WTC11 (cell line): Measurements from ENCODE around the gene CITED4. TPM values are rescaled to one million over a fixed set of nuclear protein-coding genes. Genes with fewer than 3 reads are reported as not detected.

Source experiments
- ATAC-seq: fragments of 200-7000 bp; cut with Tn5 transposase; 2 replicates; pipeline ENCODE4 v1.10.0; 2021; ENCODE audit warnings: mild to moderate bottlenecking, moderate library complexity
- CTCF ChIA-PET: fragments of 300-600 bp; sonication (Branson Sonifier 250); formaldehyde crosslinking; loops from one replicate; lab custom pipeline; 2021; ENCODE audit warnings: antibody characterized with exemption; lab: Charles Lee
- POLR2A ChIA-PET: fragments of 350-600 bp; sonication (Branson Sonifier 250); formaldehyde crosslinking; loops from one replicate; lab custom pipeline; 2021; ENCODE audit warnings: antibody characterized with exemption; lab: Charles Lee
- DNase-seq: peaks from one replicate; pipeline ENCODE4 v3.0.0; 2021; ENCODE audit warnings: low spot score
- H3K27ac Mint-ChIP-seq: 2 replicates; pipeline ENCODE4 v1.8.0; 2021; ENCODE audit warnings: mixed read lengths
- H3K27me3 Mint-ChIP-seq: 2 replicates; pipeline ENCODE4 v1.8.0; 2021; ENCODE audit warnings: low read depth, mild to moderate bottlenecking, moderate library complexity, mixed read lengths
- H3K36me3 Mint-ChIP-seq: 2 replicates; pipeline ENCODE4 v1.8.0; 2021; ENCODE audit warnings: mixed read lengths
- H3K4me1 Mint-ChIP-seq: 2 replicates; pipeline ENCODE4 v1.8.0; 2022; ENCODE audit warnings: mixed read lengths
- H3K4me3 Mint-ChIP-seq: 2 replicates; pipeline ENCODE4 v1.8.0; 2021; ENCODE audit warnings: mild to moderate bottlenecking, moderate library complexity, mixed read lengths
- H3K9me3 Mint-ChIP-seq: 2 replicates; pipeline ENCODE4 v1.8.0; 2021; ENCODE audit warnings: mixed read lengths
- CBFB ChIP-seq: sonication (generic); formaldehyde crosslinking; IDR thresholded peaks from 2 replicates; pipeline ENCODE4 v1.8.1; 2022; ENCODE audit warnings: mild to moderate bottlenecking, low read depth, missing genetic modification reagents
- GABPB1 ChIP-seq: sonication (generic); formaldehyde crosslinking; IDR thresholded peaks from 2 replicates; pipeline ENCODE4 v1.8.1; 2023; ENCODE audit warnings: mild to moderate bottlenecking, missing genetic modification reagents
- JAZF1 ChIP-seq: fragments of 250-450 bp; sonication (Bioruptor Pico); IDR thresholded peaks from 2 replicates; pipeline ENCODE4 v1.9.0; 2021; ENCODE audit warnings: moderate library complexity, mild to moderate bottlenecking, inconsistent platforms
- JUN ChIP-seq: sonication (generic); formaldehyde crosslinking; IDR thresholded peaks from 2 replicates; pipeline ENCODE4 v1.8.0; 2023; ENCODE audit warnings: mild to moderate bottlenecking, missing genetic modification reagents
- NFATC4 ChIP-seq: fragments of 250-450 bp; sonication (Bioruptor Pico); IDR thresholded peaks from 2 replicates; pipeline ENCODE4 v1.9.0; 2021; ENCODE audit warnings: mild to moderate bottlenecking
- NFYB ChIP-seq: sonication (generic); formaldehyde crosslinking; conservative IDR thresholded peaks from 2 replicates; pipeline ENCODE4 v1.8.0; 2022; ENCODE audit warnings: low read depth, missing genetic modification reagents
- NR1H2 ChIP-seq: sonication (generic); formaldehyde crosslinking; IDR thresholded peaks from 2 replicates; pipeline ENCODE4 v1.9.0; 2021; ENCODE audit warnings: mild to moderate bottlenecking, moderate library complexity, missing genetic modification reagents
- NR2C2 ChIP-seq: sonication (generic); formaldehyde crosslinking; IDR thresholded peaks from 2 replicates; pipeline ENCODE4 v1.8.0; 2022; ENCODE audit warnings: mild to moderate bottlenecking, missing genetic modification reagents
- RELA ChIP-seq: sonication (generic); formaldehyde crosslinking; IDR thresholded peaks from 2 replicates; pipeline ENCODE4 v1.8.1; 2022; ENCODE audit warnings: missing genetic modification reagents, mild to moderate bottlenecking, borderline replicate concordance
- RORB ChIP-seq: fragments of 250-450 bp; sonication (Bioruptor Pico); IDR thresholded peaks from 2 replicates; pipeline ENCODE4 v1.9.0; 2021; ENCODE audit warnings: mild to moderate bottlenecking
- TCF7 ChIP-seq: sonication (generic); formaldehyde crosslinking; IDR thresholded peaks from 2 replicates; pipeline ENCODE4 v1.8.0; 2022; ENCODE audit warnings: mild to moderate bottlenecking, low read depth, missing genetic modification reagents, moderate library complexity
- ZBTB21 ChIP-seq: sonication (generic); formaldehyde crosslinking; IDR thresholded peaks from 2 replicates; pipeline ENCODE4 v1.8.1; 2023; ENCODE audit warnings: mild to moderate bottlenecking, missing genetic modification reagents, borderline replicate concordance
- ZNF138 ChIP-seq: sonication (generic); formaldehyde crosslinking; conservative IDR thresholded peaks from 2 replicates; pipeline ENCODE4 v1.8.1; 2022; ENCODE audit warnings: mild to moderate bottlenecking, moderate library complexity, missing genetic modification reagents
- ZNF423 ChIP-seq: fragments of 250-450 bp; sonication (Bioruptor Pico); IDR thresholded peaks from 2 replicates; pipeline ENCODE4 v2.1.2; 2022; ENCODE audit warnings: mild to moderate bottlenecking, moderate library complexity
- ZNF671 ChIP-seq: fragments of 250-450 bp; sonication (Bioruptor Pico); IDR thresholded peaks from 2 replicates; pipeline ENCODE4 v1.8.0; 2021; ENCODE audit warnings: mild to moderate bottlenecking
- total RNA-seq: library from RNA; stranded (reverse); gene quantifications from 3 replicates; pipeline ENCODE4 v1.2.3, GENCODE V29; 2021
- TF ChIP-seq, protein P1 (sequence below): fragments of 200-600 bp; IDR thresholded peaks from 2 replicates; pipeline ENCODE4 v1.8.0; 2022; ENCODE audit warnings: antibody characterized with exemption
- TF ChIP-seq, protein P2 (sequence below): sonication (generic); formaldehyde crosslinking; IDR thresholded peaks from 2 replicates; pipeline ENCODE4 v1.8.0; 2022; ENCODE audit warnings: mild to moderate bottlenecking, missing genetic modification reagents
- TF ChIP-seq, protein P3 (sequence below): sonication (generic); formaldehyde crosslinking; IDR thresholded peaks from 2 replicates; pipeline ENCODE4 v1.8.0; 2022; ENCODE audit warnings: mild to moderate bottlenecking, missing genetic modification reagents
- TF ChIP-seq, protein P4 (sequence below): fragments of 250-450 bp; sonication (Bioruptor Pico); IDR thresholded peaks from 2 replicates; pipeline ENCODE4 v1.9.0; 2021; ENCODE audit warnings: mild to moderate bottlenecking
- TF ChIP-seq, protein P5 (sequence below): sonication (generic); formaldehyde crosslinking; conservative IDR thresholded peaks from 2 replicates; pipeline ENCODE4 v1.8.1; 2022; ENCODE audit warnings: mild to moderate bottlenecking, missing genetic modification reagents
- TF ChIP-seq, protein P6 (sequence below): fragments of 250-450 bp; sonication (Bioruptor Pico); IDR thresholded peaks from 2 replicates; pipeline ENCODE4 v1.8.0; 2021; ENCODE audit warnings: mild to moderate bottlenecking
- TF ChIP-seq, protein P7 (sequence below): sonication (generic); formaldehyde crosslinking; IDR thresholded peaks from 2 replicates; pipeline ENCODE4 v1.8.0; 2023; ENCODE audit warnings: mild to moderate bottlenecking, missing genetic modification reagents
- TF ChIP-seq, protein P8 (sequence below): sonication (generic); formaldehyde crosslinking; IDR thresholded peaks from 2 replicates; pipeline ENCODE4 v1.8.0; 2023; ENCODE audit warnings: missing genetic modification reagents

CITED4 gene
- total RNA-seq, 1 experiment from 2014 or later, result 24.6 TPM

DNA sequence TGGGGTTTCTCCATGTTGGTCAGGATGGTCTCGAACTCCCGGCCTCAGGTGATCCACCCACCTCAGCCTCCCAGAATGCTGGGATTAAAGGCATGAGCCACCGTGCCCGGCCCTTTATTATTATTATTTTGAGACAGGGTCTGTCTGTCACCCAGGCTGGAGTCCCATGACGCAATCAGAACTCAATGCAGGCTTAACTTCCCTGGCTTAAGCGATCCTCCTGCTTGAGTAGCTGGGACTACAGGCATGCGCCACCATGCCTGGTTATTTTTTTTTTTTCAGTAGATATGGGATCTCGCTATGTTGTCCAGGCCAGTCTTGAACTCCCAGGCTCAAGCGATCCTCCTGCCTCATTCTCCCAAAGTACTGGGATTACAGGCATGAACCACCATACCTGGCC, 47.1 kb upstream of the CITED4 start (continued):
- TF ChIP-seq, protein P1, sequence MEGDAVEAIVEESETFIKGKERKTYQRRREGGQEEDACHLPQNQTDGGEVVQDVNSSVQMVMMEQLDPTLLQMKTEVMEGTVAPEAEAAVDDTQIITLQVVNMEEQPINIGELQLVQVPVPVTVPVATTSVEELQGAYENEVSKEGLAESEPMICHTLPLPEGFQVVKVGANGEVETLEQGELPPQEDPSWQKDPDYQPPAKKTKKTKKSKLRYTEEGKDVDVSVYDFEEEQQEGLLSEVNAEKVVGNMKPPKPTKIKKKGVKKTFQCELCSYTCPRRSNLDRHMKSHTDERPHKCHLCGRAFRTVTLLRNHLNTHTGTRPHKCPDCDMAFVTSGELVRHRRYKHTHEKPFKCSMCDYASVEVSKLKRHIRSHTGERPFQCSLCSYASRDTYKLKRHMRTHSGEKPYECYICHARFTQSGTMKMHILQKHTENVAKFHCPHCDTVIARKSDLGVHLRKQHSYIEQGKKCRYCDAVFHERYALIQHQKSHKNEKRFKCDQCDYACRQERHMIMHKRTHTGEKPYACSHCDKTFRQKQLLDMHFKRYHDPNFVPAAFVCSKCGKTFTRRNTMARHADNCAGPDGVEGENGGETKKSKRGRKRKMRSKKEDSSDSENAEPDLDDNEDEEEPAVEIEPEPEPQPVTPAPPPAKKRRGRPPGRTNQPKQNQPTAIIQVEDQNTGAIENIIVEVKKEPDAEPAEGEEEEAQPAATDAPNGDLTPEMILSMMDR, result no peak
- TF ChIP-seq GABPB1, result no peak
- no peak for TF ChIP-seq NFYB (CRISPR knock-in tag)
- TF ChIP-seq, protein P2, sequence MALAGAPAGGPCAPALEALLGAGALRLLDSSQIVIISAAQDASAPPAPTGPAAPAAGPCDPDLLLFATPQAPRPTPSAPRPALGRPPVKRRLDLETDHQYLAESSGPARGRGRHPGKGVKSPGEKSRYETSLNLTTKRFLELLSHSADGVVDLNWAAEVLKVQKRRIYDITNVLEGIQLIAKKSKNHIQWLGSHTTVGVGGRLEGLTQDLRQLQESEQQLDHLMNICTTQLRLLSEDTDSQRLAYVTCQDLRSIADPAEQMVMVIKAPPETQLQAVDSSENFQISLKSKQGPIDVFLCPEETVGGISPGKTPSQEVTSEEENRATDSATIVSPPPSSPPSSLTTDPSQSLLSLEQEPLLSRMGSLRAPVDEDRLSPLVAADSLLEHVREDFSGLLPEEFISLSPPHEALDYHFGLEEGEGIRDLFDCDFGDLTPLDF, result no peak
- TF ChIP-seq, protein P3, sequence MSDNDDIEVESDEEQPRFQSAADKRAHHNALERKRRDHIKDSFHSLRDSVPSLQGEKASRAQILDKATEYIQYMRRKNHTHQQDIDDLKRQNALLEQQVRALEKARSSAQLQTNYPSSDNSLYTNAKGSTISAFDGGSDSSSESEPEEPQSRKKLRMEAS (CRISPR knock-in tag), result no peak

DNA sequence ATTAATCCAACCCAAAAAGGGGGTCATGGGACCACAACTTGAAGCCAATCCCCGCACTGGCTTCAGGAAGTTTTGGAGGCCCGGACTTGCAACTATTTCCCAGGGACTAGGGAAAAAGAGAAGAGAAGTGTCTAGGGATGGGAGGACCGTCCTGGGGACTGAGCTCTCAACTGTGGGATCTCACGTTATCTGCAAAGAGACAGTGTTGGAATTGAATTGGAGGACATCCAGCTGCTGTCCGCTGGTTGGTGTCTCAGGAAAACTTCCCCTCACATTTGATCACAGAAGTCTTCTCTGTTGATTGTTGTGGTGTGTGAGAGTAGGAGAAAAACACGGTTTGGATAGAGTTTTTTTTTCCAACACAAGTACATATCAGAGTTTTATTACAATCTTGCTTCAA, 46.2 kb upstream of the CITED4 start:
- no peak for ATAC-seq
- POLR2A ChIA-PET, result interaction anchor here (0.5 to 0.6 kb wide), 2 partner anchors 308 to 319 kb away, joined by 3 read pairs; no protein-coding TSS in a partner anchor
- Mint-ChIP-seq H3K27me3 (no peaks in the 10 kb centered on the region), H3K4me3 (no peak overlapping the region), H3K36me3 (no peaks in the 10 kb centered on the region), H3K4me1 (no peaks in the 10 kb centered on the region), H3K9me3 (no peaks in the 10 kb centered on the region), H3K27ac (no peak overlapping the region)
- CTCF ChIA-PET, result interaction anchor here (1.3 kb wide), 1 partner anchor 40 kb away, joined by 3 read pairs; no protein-coding TSS in a partner anchor
- TF ChIP-seq CBFB (no peak), ZNF671 (no peak), NFATC4 (no peak), NR1H2 (CRISPR knock-in tag) (no peak), JAZF1 (CRISPR knock-in tag) (no peak), ZNF423 (no peak), ZNF138 (CRISPR knock-in tag) (no peak)
- TF ChIP-seq, protein P4, sequence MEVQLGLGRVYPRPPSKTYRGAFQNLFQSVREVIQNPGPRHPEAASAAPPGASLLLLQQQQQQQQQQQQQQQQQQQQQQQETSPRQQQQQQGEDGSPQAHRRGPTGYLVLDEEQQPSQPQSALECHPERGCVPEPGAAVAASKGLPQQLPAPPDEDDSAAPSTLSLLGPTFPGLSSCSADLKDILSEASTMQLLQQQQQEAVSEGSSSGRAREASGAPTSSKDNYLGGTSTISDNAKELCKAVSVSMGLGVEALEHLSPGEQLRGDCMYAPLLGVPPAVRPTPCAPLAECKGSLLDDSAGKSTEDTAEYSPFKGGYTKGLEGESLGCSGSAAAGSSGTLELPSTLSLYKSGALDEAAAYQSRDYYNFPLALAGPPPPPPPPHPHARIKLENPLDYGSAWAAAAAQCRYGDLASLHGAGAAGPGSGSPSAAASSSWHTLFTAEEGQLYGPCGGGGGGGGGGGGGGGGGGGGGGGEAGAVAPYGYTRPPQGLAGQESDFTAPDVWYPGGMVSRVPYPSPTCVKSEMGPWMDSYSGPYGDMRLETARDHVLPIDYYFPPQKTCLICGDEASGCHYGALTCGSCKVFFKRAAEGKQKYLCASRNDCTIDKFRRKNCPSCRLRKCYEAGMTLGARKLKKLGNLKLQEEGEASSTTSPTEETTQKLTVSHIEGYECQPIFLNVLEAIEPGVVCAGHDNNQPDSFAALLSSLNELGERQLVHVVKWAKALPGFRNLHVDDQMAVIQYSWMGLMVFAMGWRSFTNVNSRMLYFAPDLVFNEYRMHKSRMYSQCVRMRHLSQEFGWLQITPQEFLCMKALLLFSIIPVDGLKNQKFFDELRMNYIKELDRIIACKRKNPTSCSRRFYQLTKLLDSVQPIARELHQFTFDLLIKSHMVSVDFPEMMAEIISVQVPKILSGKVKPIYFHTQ (CRISPR knock-in tag), result no peak
- TF ChIP-seq, protein P2, result no peak
- DNase-seq, result no peak

DNA sequence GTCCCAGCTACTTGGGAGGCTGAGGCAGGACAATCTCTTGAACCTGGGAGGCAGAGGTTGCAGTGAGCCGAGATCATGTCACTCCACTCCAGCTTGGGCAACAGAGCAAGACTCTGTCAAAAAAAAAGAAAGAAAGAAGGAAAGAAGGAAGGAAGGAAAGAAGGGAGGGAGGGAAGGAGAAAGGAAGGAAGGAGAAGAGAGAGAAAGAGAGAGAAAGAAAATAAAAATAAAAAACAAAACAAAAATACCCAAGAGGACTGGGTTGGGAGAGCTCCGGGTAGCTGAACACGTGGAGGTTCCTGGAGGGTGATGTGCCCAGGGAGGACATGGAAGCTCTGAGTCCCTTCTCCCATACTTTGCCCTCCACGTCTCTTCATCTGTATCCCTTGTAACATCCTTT, 45.7 kb upstream of the CITED4 start:
- ChIA-PET POLR2A (interaction anchor here (0.5 to 0.7 kb wide), 2 partner anchors 46 to 307 kb away, joined by 3 read pairs; partner anchors contain the start of gene CITED4), CTCF (interaction anchor here (0.6 to 1.3 kb wide), 2 partner anchors 21 to 41 kb away, joined by 3 read pairs; no protein-coding TSS in a partner anchor)
- no peak for DNase-seq
- no peak for ATAC-seq
- H3K36me3 Mint-ChIP-seq, result no peaks in the 10 kb centered on the region
- H3K27ac Mint-ChIP-seq, result no peak overlapping the region
- no peaks in the 10 kb centered on the region for H3K27me3 Mint-ChIP-seq
- no peaks in the 10 kb centered on the region for H3K4me1 Mint-ChIP-seq
- H3K4me3 Mint-ChIP-seq, result no peak overlapping the region
- no peaks in the 10 kb centered on the region for H3K9me3 Mint-ChIP-seq
- TF ChIP-seq NR2C2 (CRISPR knock-in tag) (no peak), ZBTB21 (CRISPR knock-in tag) (no peak), RELA (CRISPR knock-in tag) (no peak), TCF7 (CRISPR knock-in tag) (no peak), JUN (CRISPR knock-in tag) (no peak), ZNF671 (no peak), RORB (no peak)
- TF ChIP-seq, protein P5, sequence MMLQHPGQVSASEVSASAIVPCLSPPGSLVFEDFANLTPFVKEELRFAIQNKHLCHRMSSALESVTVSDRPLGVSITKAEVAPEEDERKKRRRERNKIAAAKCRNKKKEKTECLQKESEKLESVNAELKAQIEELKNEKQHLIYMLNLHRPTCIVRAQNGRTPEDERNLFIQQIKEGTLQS, result no peak
- TF ChIP-seq, protein P6, sequence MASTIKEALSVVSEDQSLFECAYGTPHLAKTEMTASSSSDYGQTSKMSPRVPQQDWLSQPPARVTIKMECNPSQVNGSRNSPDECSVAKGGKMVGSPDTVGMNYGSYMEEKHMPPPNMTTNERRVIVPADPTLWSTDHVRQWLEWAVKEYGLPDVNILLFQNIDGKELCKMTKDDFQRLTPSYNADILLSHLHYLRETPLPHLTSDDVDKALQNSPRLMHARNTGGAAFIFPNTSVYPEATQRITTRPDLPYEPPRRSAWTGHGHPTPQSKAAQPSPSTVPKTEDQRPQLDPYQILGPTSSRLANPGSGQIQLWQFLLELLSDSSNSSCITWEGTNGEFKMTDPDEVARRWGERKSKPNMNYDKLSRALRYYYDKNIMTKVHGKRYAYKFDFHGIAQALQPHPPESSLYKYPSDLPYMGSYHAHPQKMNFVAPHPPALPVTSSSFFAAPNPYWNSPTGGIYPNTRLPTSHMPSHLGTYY (CRISPR knock-in tag), result no peak
- TF ChIP-seq, protein P7, sequence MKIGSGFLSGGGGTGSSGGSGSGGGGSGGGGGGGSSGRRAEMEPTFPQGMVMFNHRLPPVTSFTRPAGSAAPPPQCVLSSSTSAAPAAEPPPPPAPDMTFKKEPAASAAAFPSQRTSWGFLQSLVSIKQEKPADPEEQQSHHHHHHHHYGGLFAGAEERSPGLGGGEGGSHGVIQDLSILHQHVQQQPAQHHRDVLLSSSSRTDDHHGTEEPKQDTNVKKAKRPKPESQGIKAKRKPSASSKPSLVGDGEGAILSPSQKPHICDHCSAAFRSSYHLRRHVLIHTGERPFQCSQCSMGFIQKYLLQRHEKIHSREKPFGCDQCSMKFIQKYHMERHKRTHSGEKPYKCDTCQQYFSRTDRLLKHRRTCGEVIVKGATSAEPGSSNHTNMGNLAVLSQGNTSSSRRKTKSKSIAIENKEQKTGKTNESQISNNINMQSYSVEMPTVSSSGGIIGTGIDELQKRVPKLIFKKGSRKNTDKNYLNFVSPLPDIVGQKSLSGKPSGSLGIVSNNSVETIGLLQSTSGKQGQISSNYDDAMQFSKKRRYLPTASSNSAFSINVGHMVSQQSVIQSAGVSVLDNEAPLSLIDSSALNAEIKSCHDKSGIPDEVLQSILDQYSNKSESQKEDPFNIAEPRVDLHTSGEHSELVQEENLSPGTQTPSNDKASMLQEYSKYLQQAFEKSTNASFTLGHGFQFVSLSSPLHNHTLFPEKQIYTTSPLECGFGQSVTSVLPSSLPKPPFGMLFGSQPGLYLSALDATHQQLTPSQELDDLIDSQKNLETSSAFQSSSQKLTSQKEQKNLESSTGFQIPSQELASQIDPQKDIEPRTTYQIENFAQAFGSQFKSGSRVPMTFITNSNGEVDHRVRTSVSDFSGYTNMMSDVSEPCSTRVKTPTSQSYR, result no peak
- TF ChIP-seq, protein P8, sequence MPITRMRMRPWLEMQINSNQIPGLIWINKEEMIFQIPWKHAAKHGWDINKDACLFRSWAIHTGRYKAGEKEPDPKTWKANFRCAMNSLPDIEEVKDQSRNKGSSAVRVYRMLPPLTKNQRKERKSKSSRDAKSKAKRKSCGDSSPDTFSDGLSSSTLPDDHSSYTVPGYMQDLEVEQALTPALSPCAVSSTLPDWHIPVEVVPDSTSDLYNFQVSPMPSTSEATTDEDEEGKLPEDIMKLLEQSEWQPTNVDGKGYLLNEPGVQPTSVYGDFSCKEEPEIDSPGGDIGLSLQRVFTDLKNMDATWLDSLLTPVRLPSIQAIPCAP (CRISPR knock-in tag), result no peak
